Erythroblast (primary cell): ENCODE measurements around the gene ITGB7.

Source experiments
- GATA1 ChIP-seq: IDR thresholded peaks from 2 replicates; pipeline ENCODE4 v1.6.1; 2011; ENCODE audit warnings: low read depth, mild to moderate bottlenecking, control low read depth, low read length, moderate library complexity
- POLR2A ChIP-seq: IDR thresholded peaks from 2 replicates; pipeline ENCODE4 v1.6.1; 2011; ENCODE audit warnings: mild to moderate bottlenecking, low read length

- no peak for TF ChIP-seq POLR2A
- no peak for TF ChIP-seq GATA1
Measured at GRCh38 chr12:53161119-53161911, 45.7 kb downstream of the ITGB7 start.
